Renal pelvis (tissue), 4 donors: ENCODE results near the gene CACNA1C. TPM values are rescaled to one million over a fixed set of nuclear protein-coding genes. Genes with fewer than 3 reads are reported as not detected.

ENCODE experiments used
- DNase-seq: peaks from one replicate; pipeline ENCODE4 v3.0.0-alpha.2; 2013
- polyA plus RNA-seq, 3 donors: library from polyadenylated mRNA; unstranded; fragments of 120-200 nt; gene quantifications; one replicate each; pipeline ENCODE4 v1.2.1, GENCODE V29; 2013; ENCODE audit not compliant: insufficient read length in 3 of 3

CACNA1C gene
- polyA plus RNA-seq, 3 donors = 7.1 to 12.2 (median 10.0) TPM

- DNase-seq = no peak
Observed at GRCh38 chr12:2551412-2551900, 498.7 kb downstream of the CACNA1C start.

- DNase-seq = no peak
Observed at GRCh38 chr12:2552000-2552756, 499.4 kb downstream of the CACNA1C start.

GRCh38 chr12:2553388-2554126 lies 500.8 kb downstream of the CACNA1C start:
- no peak for DNase-seq

- DNase-seq = no peak
Observed at GRCh38 chr12:2555487-2556082, 502.8 kb downstream of the CACNA1C start.

GRCh38 chr12:2557597-2557996 lies 504.8 kb downstream of the CACNA1C start:
- DNase-seq = no peak

GRCh38 chr12:2559931-2560330 lies 507.1 kb downstream of the CACNA1C start:
- no peak for DNase-seq

GRCh38 chr12:2560356-2560755 lies 507.6 kb downstream of the CACNA1C start:
- DNase-seq = no peak

- DNase-seq = no peak
Observed at GRCh38 chr12:2561367-2561766, 508.6 kb downstream of the CACNA1C start.

GRCh38 chr12:2562400-2562799 lies 509.6 kb downstream of the CACNA1C start:
- no peak for DNase-seq

GRCh38 chr12:2563709-2564108 lies 510.9 kb downstream of the CACNA1C start:
- no peak for DNase-seq

- DNase-seq = no peak
Observed at GRCh38 chr12:2566161-2566560, 513.4 kb downstream of the CACNA1C start.

- no peak for DNase-seq
Observed at GRCh38 chr12:2567711-2568110, 514.9 kb downstream of the CACNA1C start.

GRCh38 chr12:2570562-2570961 lies 517.8 kb downstream of the CACNA1C start:
- no peak for DNase-seq

GRCh38 chr12:2574355-2574935 lies 521.7 kb downstream of the CACNA1C start:
- DNase-seq = no peak

GRCh38 chr12:2575245-2575644 lies 522.5 kb downstream of the CACNA1C start:
- DNase-seq = no peak

- DNase-seq = no peak
Observed at GRCh38 chr12:2578211-2578610, 525.4 kb downstream of the CACNA1C start.

- no peak for DNase-seq
Observed at GRCh38 chr12:2578772-2579171, 526.0 kb downstream of the CACNA1C start.

GRCh38 chr12:2580821-2581220 lies 528.0 kb downstream of the CACNA1C start:
- DNase-seq = no peak

- DNase-seq = no peak
Observed at GRCh38 chr12:2581293-2582045, 528.7 kb downstream of the CACNA1C start.

- no peak for DNase-seq
Observed at GRCh38 chr12:2582631-2583030, 529.8 kb downstream of the CACNA1C start.

- DNase-seq = peak; percentile 45
Observed at GRCh38 chr12:2583091-2583497, 530.3 kb downstream of the CACNA1C start.
